Fibroblast of gingiva (primary cell): ENCODE results near the gene STK24.

ENCODE experiments used
- DNase-seq: peaks from one replicate; pipeline ENCODE4 v3.0.0-alpha.2; 2011; ENCODE audit warnings: low read depth

Gene STK24

GRCh38 chr13:98556968-98557631 is 19.8 kb downstream of the STK24 start:
- DNase-seq, result no peak

GRCh38 chr13:98556142-98556816 is 20.6 kb downstream of the STK24 start:
- no peak for DNase-seq

- no peak for DNase-seq
These were observed 27.1 kb downstream of the STK24 start for GRCh38 chr13:98549728-98550317.

GRCh38 chr13:98549006-98549727 is 27.7 kb downstream of the STK24 start:
- peak; percentile 91 for DNase-seq

GRCh38 chr13:98548230-98548629 is 28.7 kb downstream of the STK24 start:
- DNase-seq, result no peak

GRCh38 chr13:98547455-98547854 is 29.5 kb downstream of the STK24 start:
- no peak for DNase-seq

GRCh38 chr13:98546402-98546801 is 30.5 kb downstream of the STK24 start:
- DNase-seq, result no peak

- no peak for DNase-seq
These were observed 32.7 kb downstream of the STK24 start for GRCh38 chr13:98544104-98544710.

- no peak for DNase-seq
These were observed 33.4 kb downstream of the STK24 start for GRCh38 chr13:98543378-98544103.

- peak; percentile 17 for DNase-seq
These were observed 34.1 kb downstream of the STK24 start for GRCh38 chr13:98542568-98543377.

GRCh38 chr13:98541701-98542203 is 35.2 kb downstream of the STK24 start:
- DNase-seq, result no peak

- DNase-seq, result peak; percentile 64
These were observed 35.7 kb downstream of the STK24 start for GRCh38 chr13:98541191-98541590.

- DNase-seq, result no peak
These were observed 36.4 kb downstream of the STK24 start for GRCh38 chr13:98540476-98540875.

GRCh38 chr13:98539666-98540065 is 37.2 kb downstream of the STK24 start:
- peak; percentile 77 for DNase-seq

GRCh38 chr13:98538876-98539275 is 38.0 kb downstream of the STK24 start:
- no peak for DNase-seq

GRCh38 chr13:98537740-98538139 is 39.2 kb downstream of the STK24 start:
- DNase-seq, result no peak

GRCh38 chr13:98537306-98537705 is 39.6 kb downstream of the STK24 start:
- DNase-seq, result no peak

GRCh38 chr13:98536729-98537128 is 40.2 kb downstream of the STK24 start:
- DNase-seq, result no peak

GRCh38 chr13:98535501-98536354 is 41.2 kb downstream of the STK24 start:
- DNase-seq, result peak; percentile 67

- DNase-seq, result no peak
These were observed 42.1 kb downstream of the STK24 start for GRCh38 chr13:98534821-98535220.
